Activated CD4-positive, alpha-beta T cell treated with anti-CD3 and anti-CD28 coated beads, Interleukin-2, amount 10 ng/mL, durations not matched to agents 7 days and 5 days (primary cell): ENCODE measurements around the gene RASSF7. TPM values are rescaled to one million over a fixed set of nuclear protein-coding genes. Genes with fewer than 3 reads are reported as not detected.

Experiments used
- CTCF ChIA-PET: fragments of 350-600 bp; sonication (Branson Sonifier 250); formaldehyde crosslinking; loops from one replicate; lab custom pipeline; 2021; ENCODE audit warnings: antibody characterized with exemption; lab: Charles Lee
- POLR2A ChIA-PET: fragments of 350-600 bp; sonication (Branson Sonifier 250); formaldehyde crosslinking; loops from one replicate; lab custom pipeline; 2021; ENCODE audit warnings: antibody characterized with exemption; lab: Charles Lee
- DNase-seq: peaks from one replicate; pipeline ENCODE4 v3.0.0-alpha.2; 2020
- H3K27ac Mint-ChIP-seq: one replicate; pipeline ENCODE4 v1.8.0; 2021; ENCODE audit warnings: mild to moderate bottlenecking, moderate library complexity, mixed read lengths
- H3K27me3 Mint-ChIP-seq: one replicate; pipeline ENCODE4 v1.8.0; 2021; ENCODE audit warnings: mixed read lengths
- H3K36me3 Mint-ChIP-seq: one replicate; pipeline ENCODE4 v1.8.0; 2021; ENCODE audit warnings: low read depth, mixed read lengths
- H3K4me1 Mint-ChIP-seq: one replicate; pipeline ENCODE4 v1.8.0; 2021; ENCODE audit warnings: mixed read lengths
- H3K4me3 Mint-ChIP-seq: one replicate; pipeline ENCODE4 v1.8.0; 2021; ENCODE audit warnings: mild to moderate bottlenecking, moderate library complexity, mixed read lengths
- H3K9me3 Mint-ChIP-seq: one replicate; pipeline ENCODE4 v1.8.0; 2021; ENCODE audit warnings: mixed read lengths
- total RNA-seq, 2 experiments: library from RNA; stranded (reverse); gene quantifications; one replicate each; pipeline ENCODE4 v1.2.3, GENCODE V29; 2021

The RASSF7 gene
- total RNA-seq, 2 experiments from 2014 or later = 30.7 to 38.1 TPM

- Mint-ChIP-seq H3K27me3 (no peaks in the 10 kb centered on the region), H3K27ac (no peak overlapping the region), H3K4me1 (peaks cover 33% of the 10 kb centered on the region), H3K9me3 (no peaks in the 10 kb centered on the region), H3K4me3 (no peak overlapping the region), H3K36me3 (peaks cover 58% of the 10 kb centered on the region)
- CTCF ChIA-PET = interaction anchor here (0.6 to 1.5 kb wide), 4 partner anchors 7 to 36 kb away, joined by 3 to 5 read pairs (median 4); no protein-coding TSS in a partner anchor
- no peak for DNase-seq
- POLR2A ChIA-PET = no interaction called here
These were observed 30.2 kb downstream of the RASSF7 start for GRCh38 chr11:590997-591396.

GRCh38 chr11:592501-592900 is 31.7 kb downstream of the RASSF7 start:
- Mint-ChIP-seq H3K36me3 (peaks cover 66% of the 10 kb centered on the region), H3K4me1 (peaks cover 29% of the 10 kb centered on the region), H3K4me3 (no peak overlapping the region), H3K27me3 (no peaks in the 10 kb centered on the region), H3K9me3 (no peaks in the 10 kb centered on the region), H3K27ac (no peak overlapping the region)
- ChIA-PET CTCF (no interaction called here), POLR2A (no interaction called here)
- no peak for DNase-seq

GRCh38 chr11:592918-593317 is 32.1 kb downstream of the RASSF7 start:
- Mint-ChIP-seq H3K36me3 (peaks cover 62% of the 10 kb centered on the region), H3K9me3 (no peaks in the 10 kb centered on the region), H3K4me1 (peaks cover 25% of the 10 kb centered on the region), H3K4me3 (no peak overlapping the region), H3K27me3 (no peaks in the 10 kb centered on the region), H3K27ac (no peak overlapping the region)
- no peak for DNase-seq
- ChIA-PET POLR2A (no interaction called here), CTCF (no interaction called here)

- Mint-ChIP-seq H3K36me3 (peaks cover 60% of the 10 kb centered on the region), H3K27me3 (no peaks in the 10 kb centered on the region), H3K27ac (no peak overlapping the region), H3K9me3 (no peaks in the 10 kb centered on the region), H3K4me1 (peaks cover 21% of the 10 kb centered on the region), H3K4me3 (no peak overlapping the region)
- DNase-seq = no peak
- CTCF ChIA-PET = no interaction called here
- POLR2A ChIA-PET = no interaction called here
These were observed 32.6 kb downstream of the RASSF7 start for GRCh38 chr11:593347-593746.

- H3K4me1 Mint-ChIP-seq = peaks cover 13% of the 10 kb centered on the region
- no peak overlapping the region for H3K27ac Mint-ChIP-seq
- no peaks in the 10 kb centered on the region for H3K9me3 Mint-ChIP-seq
- no peaks in the 10 kb centered on the region for H3K27me3 Mint-ChIP-seq
- H3K4me3 Mint-ChIP-seq = no peak overlapping the region
- POLR2A ChIA-PET = no interaction called here
- CTCF ChIA-PET = interaction anchor here (2.2 kb wide), 1 partner anchor 17 kb away, joined by 7 read pairs; no protein-coding TSS in a partner anchor
- H3K36me3 Mint-ChIP-seq = peaks cover 52% of the 10 kb centered on the region
- DNase-seq = no peak
These were observed 34.6 kb downstream of the RASSF7 start for GRCh38 chr11:595400-595799.

DNA sequence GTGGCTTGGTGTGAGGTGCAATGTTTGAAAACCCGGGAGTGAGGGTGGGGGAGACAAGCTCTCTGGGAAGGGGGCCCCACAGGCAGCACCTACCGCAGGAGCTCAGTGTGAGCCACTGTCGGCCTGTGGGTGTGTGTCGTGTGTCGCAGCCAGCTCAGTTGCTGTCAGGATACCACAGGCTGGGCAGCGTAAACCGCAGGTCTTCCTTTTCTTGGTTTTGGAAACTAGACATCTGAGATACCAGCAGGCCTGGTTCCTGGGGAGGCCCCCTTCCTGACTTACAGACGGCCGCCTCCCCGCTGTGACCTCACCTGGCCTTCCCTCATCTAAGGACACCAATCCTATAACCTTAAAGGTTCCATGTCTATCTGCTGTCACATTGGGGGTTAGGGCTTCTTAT is 35.6 kb downstream of the RASSF7 start:
- H3K4me3 Mint-ChIP-seq = no peak overlapping the region
- POLR2A ChIA-PET = no interaction called here

GRCh38 chr11:597166-597725 is 36.5 kb downstream of the RASSF7 start:
- H3K4me3 Mint-ChIP-seq = no peak overlapping the region

More for the DNA sequence above, 35.6 kb downstream of the RASSF7 start:
- H3K4me1 Mint-ChIP-seq = peaks cover 13% of the 10 kb centered on the region
- no peaks in the 10 kb centered on the region for H3K27me3 Mint-ChIP-seq
- no peak for DNase-seq
- no peaks in the 10 kb centered on the region for H3K9me3 Mint-ChIP-seq
- no peak overlapping the region for H3K27ac Mint-ChIP-seq
- peaks cover 47% of the 10 kb centered on the region for H3K36me3 Mint-ChIP-seq
- CTCF ChIA-PET = interaction anchor here (2.2 kb wide), 1 partner anchor 16 kb away, joined by 7 read pairs; no protein-coding TSS in a partner anchor

GRCh38 chr11:598005-598680 is 37.4 kb downstream of the RASSF7 start:
- ChIA-PET POLR2A (no interaction called here), CTCF (no interaction called here)
- H3K4me3 Mint-ChIP-seq = no peak overlapping the region
- no peaks in the 10 kb centered on the region for H3K27me3 Mint-ChIP-seq
- H3K9me3 Mint-ChIP-seq = no peaks in the 10 kb centered on the region
- DNase-seq = no peak
- H3K27ac Mint-ChIP-seq = no peak overlapping the region
- peaks cover 13% of the 10 kb centered on the region for H3K4me1 Mint-ChIP-seq
- peaks cover 45% of the 10 kb centered on the region for H3K36me3 Mint-ChIP-seq

More at GRCh38 chr11:597166-597725, 36.5 kb downstream of the RASSF7 start:
- ChIA-PET CTCF (no interaction called here), POLR2A (no interaction called here)
- Mint-ChIP-seq H3K27me3 (no peaks in the 10 kb centered on the region), H3K27ac (peak overlapping the region; percentile 73), H3K9me3 (no peaks in the 10 kb centered on the region), H3K4me1 (peaks cover 13% of the 10 kb centered on the region), H3K36me3 (peaks cover 51% of the 10 kb centered on the region)
- no peak for DNase-seq

GRCh38 chr11:601573-602245 is 40.9 kb downstream of the RASSF7 start:
- Mint-ChIP-seq H3K4me1 (peaks cover 4% of the 10 kb centered on the region), H3K27ac (peak overlapping the region; percentile 74), H3K9me3 (no peaks in the 10 kb centered on the region), H3K36me3 (peaks cover 43% of the 10 kb centered on the region), H3K4me3 (no peak overlapping the region), H3K27me3 (no peaks in the 10 kb centered on the region)
- no peak for DNase-seq
- ChIA-PET CTCF (interaction anchor here (0.5 to 1.4 kb wide), 3 partner anchors 10 to 1703 kb away, joined by 3 to 5 read pairs (median 3); no protein-coding TSS in a partner anchor), POLR2A (no interaction called here)

DNA sequence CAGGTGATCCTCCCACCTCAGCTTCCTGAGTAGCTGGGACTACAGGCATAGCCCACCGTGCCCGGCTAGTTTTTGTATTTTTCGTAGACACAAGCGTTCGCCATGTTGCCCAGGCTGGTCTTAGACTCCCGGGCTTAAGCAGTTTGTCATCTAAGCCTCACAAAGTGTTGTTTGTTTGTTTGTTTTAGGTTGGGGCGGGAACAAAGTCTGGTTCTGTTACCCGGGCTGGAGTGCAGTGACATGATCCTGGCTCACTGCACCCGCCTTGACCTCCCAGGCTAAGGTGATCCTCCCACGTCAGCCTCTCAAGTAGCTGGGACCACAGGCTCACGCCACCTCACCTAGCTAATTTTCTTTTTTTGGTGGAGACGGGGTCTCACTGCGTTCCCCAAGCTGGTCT is 42.4 kb downstream of the RASSF7 start:
- POLR2A ChIA-PET = no interaction called here
- DNase-seq = no peak
- no peaks in the 10 kb centered on the region for H3K27me3 Mint-ChIP-seq
- H3K4me1 Mint-ChIP-seq = no peaks in the 10 kb centered on the region
- no peaks in the 10 kb centered on the region for H3K9me3 Mint-ChIP-seq
- CTCF ChIA-PET = interaction anchor here (0.9 to 2.0 kb wide), 2 partner anchors 12 to 18 kb away, joined by 3 to 4 read pairs; no protein-coding TSS in a partner anchor
- H3K36me3 Mint-ChIP-seq = peaks cover 42% of the 10 kb centered on the region
- H3K27ac Mint-ChIP-seq = no peak overlapping the region
- no peak overlapping the region for H3K4me3 Mint-ChIP-seq

GRCh38 chr11:605286-606129 is 44.7 kb downstream of the RASSF7 start:
- DNase-seq = no peak
- no peak overlapping the region for H3K4me3 Mint-ChIP-seq
- POLR2A ChIA-PET = no interaction called here
- no peaks in the 10 kb centered on the region for H3K9me3 Mint-ChIP-seq
- no peaks in the 10 kb centered on the region for H3K4me1 Mint-ChIP-seq
- no peak overlapping the region for H3K27ac Mint-ChIP-seq
- CTCF ChIA-PET = interaction anchor here (1.0 to 1.2 kb wide), 2 partner anchors 18 to 22 kb away, joined by 3 to 6 read pairs; no protein-coding TSS in a partner anchor
- H3K27me3 Mint-ChIP-seq = no peaks in the 10 kb centered on the region
- peaks cover 34% of the 10 kb centered on the region for H3K36me3 Mint-ChIP-seq

- POLR2A ChIA-PET = no interaction called here
- no peak for DNase-seq
- CTCF ChIA-PET = interaction anchor here (1.3 kb wide), 1 partner anchor 12 kb away, joined by 3 read pairs; no protein-coding TSS in a partner anchor
- Mint-ChIP-seq H3K27me3 (no peaks in the 10 kb centered on the region), H3K27ac (no peak overlapping the region), H3K4me3 (no peak overlapping the region), H3K4me1 (no peaks in the 10 kb centered on the region), H3K9me3 (no peaks in the 10 kb centered on the region), H3K36me3 (peaks cover 39% of the 10 kb centered on the region)
These were observed 45.5 kb downstream of the RASSF7 start for GRCh38 chr11:606245-606644.
